PC-3 (cell line): ENCODE results near the gene LRRFIP1. TPM values are rescaled to one million over a fixed set of nuclear protein-coding genes. Genes with fewer than 3 reads are reported as not detected.

Experiments used
- ATAC-seq: fragments of 200-7000 bp; cut with Tn5 transposase; 2 replicates; pipeline ENCODE4 v1.9.1; 2020; ENCODE audit warnings: mild to moderate bottlenecking, moderate library complexity
- BruUV-seq: library from RNA; stranded (reverse); fragments of 400-500 nt; replicated peaks from 2 replicates; lab custom pipeline; 2021; lab: Mats Ljungman, UMichigan
- CTCF ChIA-PET: fragments of 300-600 bp; sonication (Branson Sonifier 250); formaldehyde crosslinking; loops from one replicate; lab custom pipeline; 2022; ENCODE audit warnings: antibody characterized with exemption; lab: Charles Lee
- POLR2A ChIA-PET: fragments of 300-600 bp; sonication (Branson Sonifier 250); formaldehyde crosslinking; loops from one replicate; lab custom pipeline; 2022; ENCODE audit warnings: antibody characterized with exemption; ENCODE audit not compliant: unreplicated experiment; lab: Charles Lee
- DNase-seq: peaks from one replicate; pipeline ENCODE4 v3.0.0-alpha.2; 2015
- H2AFZ ChIP-seq: fragments of 300-600 bp; sonication (generic); 2 replicates; pipeline ENCODE4 v1.6.0; 2016; ENCODE audit warnings: antibody characterized with exemption, low read length
- H3F3A ChIP-seq: fragments of 300-600 bp; sonication (generic); one replicate; pipeline ENCODE4 v1.6.0; 2017; ENCODE audit warnings: antibody characterized with exemption, low read length, control low read depth, mild to moderate bottlenecking; ENCODE audit not compliant: unreplicated experiment
- H3K27ac ChIP-seq: fragments of 300-600 bp; sonication (generic); 2 replicates; pipeline ENCODE4 v1.5.1; 2016; ENCODE audit warnings: mild to moderate bottlenecking, low read length
- H3K27me3 ChIP-seq: fragments of 300-600 bp; sonication (generic); 2 replicates; pipeline ENCODE4 v1.6.1; 2016; ENCODE audit warnings: low read length, mixed read lengths
- H3K36me3 ChIP-seq: fragments of 300-600 bp; sonication (generic); 2 replicates; pipeline ENCODE4 v1.6.1; 2016; ENCODE audit warnings: low read depth, mixed run types, low read length, mixed read lengths
- H3K4me1 ChIP-seq: fragments of 300-600 bp; sonication (generic); 2 replicates; pipeline ENCODE4 v1.5.1; 2016; ENCODE audit warnings: low read length; ENCODE audit not compliant: insufficient read depth
- H3K4me2 ChIP-seq: fragments of 300-600 bp; sonication (generic); 2 replicates; pipeline ENCODE4 v1.6.0; 2016; ENCODE audit warnings: low read length
- H3K4me3 ChIP-seq: fragments of 300-600 bp; sonication (generic); 2 replicates; pipeline ENCODE4 v1.5.1; 2016; ENCODE audit warnings: mild to moderate bottlenecking, low read length, mixed read lengths
- H3K79me2 ChIP-seq: fragments of 300-600 bp; sonication (generic); 2 replicates; pipeline ENCODE4 v1.6.1; 2017; ENCODE audit warnings: low read length, mixed read lengths
- H3K9ac ChIP-seq: fragments of 300-600 bp; sonication (generic); 2 replicates; pipeline ENCODE4 v1.6.0; 2016; ENCODE audit warnings: mild to moderate bottlenecking, low read length
- H3K9me2 ChIP-seq: fragments of 300-600 bp; sonication (generic); replicated peaks from 2 replicates; pipeline ENCODE4 v1.6.1; 2016; ENCODE audit warnings: mixed run types, low read length, mixed read lengths
- H3K9me3 ChIP-seq: fragments of 300-600 bp; sonication (generic); 2 replicates; pipeline ENCODE4 v1.6.1; 2016; ENCODE audit warnings: low read length, mixed read lengths
- H4K20me1 ChIP-seq: fragments of 300-600 bp; sonication (generic); 2 replicates; pipeline ENCODE4 v1.6.1; 2016; ENCODE audit warnings: low read length, mixed read lengths
- EZH2 ChIP-seq: fragments of 300-600 bp; sonication (generic); IDR thresholded peaks from one replicate; pipeline ENCODE4 v1.6.1; 2017; ENCODE audit warnings: antibody characterized with exemption, mild to moderate bottlenecking, low read length; ENCODE audit not compliant: unreplicated experiment
- EZH2phosphoT487 ChIP-seq: fragments of 300-600 bp; sonication (generic); IDR thresholded peaks from 2 replicates; pipeline ENCODE4 v1.6.1; 2018; ENCODE audit warnings: mild to moderate bottlenecking, antibody characterized with exemption, low read length, borderline replicate concordance
- intact Hi-C: fragments of 100-400 bp; cut with micrococcal nuclease; formaldehyde crosslinking; loops from 2 replicates; pipeline ENCODE4 v1.9.0; 2023
- total RNA-seq: library from RNA; depleted of rRNA; stranded (reverse); fragments of >200 nt; gene quantifications from 2 replicates; pipeline ENCODE4 v1.2.3, GENCODE V29; 2014
- TF ChIP-seq, protein P1 (sequence below): fragments of 300-600 bp; sonication (generic); conservative IDR thresholded peaks from 2 replicates; pipeline ENCODE4 v1.5.1; 2017; ENCODE audit warnings: antibody characterized with exemption, low read depth, mild to moderate bottlenecking, low read length

The LRRFIP1 gene
- total RNA-seq, 1 experiment from 2014 or later = 87.8 TPM

DNA sequence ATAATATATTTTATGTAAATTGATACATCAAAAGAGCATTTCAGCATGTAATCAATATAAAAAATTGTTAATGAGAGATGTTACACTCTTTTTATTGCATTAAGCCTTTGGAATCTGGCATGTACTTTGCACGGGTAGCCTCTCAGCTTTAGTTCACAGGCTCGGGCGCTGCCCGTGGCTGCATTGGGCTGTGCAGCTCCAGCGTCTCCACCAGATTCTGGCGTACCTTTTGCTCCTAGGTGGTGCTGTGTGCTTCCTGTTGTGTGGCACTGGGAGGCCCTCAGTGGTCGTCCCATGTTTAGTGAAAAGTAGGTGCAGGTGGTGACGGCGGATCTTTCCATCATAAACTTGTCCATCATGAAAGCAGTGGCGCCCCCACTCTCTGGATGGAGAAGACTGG lies 24.4 kb downstream of the LRRFIP1 start:
- Histone ChIP-seq H3F3A (no peaks in the 10 kb centered on the region), H3K4me1 (peaks cover 9% of the 10 kb centered on the region), H3K27ac (no peak overlapping the region), H3K9me3 (0 out of 2 replicates have a peak, but pooled peaks cover 5% of the 10 kb centered on the region), H3K79me2 (no peaks in the 10 kb centered on the region), H3K9ac (no peak overlapping the region), H3K4me3 (no peak overlapping the region), H3K9me2 (no peaks in the 10 kb centered on the region), H4K20me1 (no peaks in the 10 kb centered on the region), H3K36me3 (peaks cover 9% of the 10 kb centered on the region; the same call in 1 of the 2 replicates), H3K27me3 (no peaks in the 10 kb centered on the region), H2AFZ (no peak overlapping the region), H3K4me2 (no peak overlapping the region)
- CTCF ChIA-PET = no interaction called here
- intact Hi-C loops = no loop called here
- DNase-seq (no peak), ATAC-seq (no peak)
- TF ChIP-seq, protein P1, sequence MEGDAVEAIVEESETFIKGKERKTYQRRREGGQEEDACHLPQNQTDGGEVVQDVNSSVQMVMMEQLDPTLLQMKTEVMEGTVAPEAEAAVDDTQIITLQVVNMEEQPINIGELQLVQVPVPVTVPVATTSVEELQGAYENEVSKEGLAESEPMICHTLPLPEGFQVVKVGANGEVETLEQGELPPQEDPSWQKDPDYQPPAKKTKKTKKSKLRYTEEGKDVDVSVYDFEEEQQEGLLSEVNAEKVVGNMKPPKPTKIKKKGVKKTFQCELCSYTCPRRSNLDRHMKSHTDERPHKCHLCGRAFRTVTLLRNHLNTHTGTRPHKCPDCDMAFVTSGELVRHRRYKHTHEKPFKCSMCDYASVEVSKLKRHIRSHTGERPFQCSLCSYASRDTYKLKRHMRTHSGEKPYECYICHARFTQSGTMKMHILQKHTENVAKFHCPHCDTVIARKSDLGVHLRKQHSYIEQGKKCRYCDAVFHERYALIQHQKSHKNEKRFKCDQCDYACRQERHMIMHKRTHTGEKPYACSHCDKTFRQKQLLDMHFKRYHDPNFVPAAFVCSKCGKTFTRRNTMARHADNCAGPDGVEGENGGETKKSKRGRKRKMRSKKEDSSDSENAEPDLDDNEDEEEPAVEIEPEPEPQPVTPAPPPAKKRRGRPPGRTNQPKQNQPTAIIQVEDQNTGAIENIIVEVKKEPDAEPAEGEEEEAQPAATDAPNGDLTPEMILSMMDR = no peak; the same call in 1 of the 2 replicates
- TF ChIP-seq EZH2 (no peak), EZH2phosphoT487 (no peak)
- BruUV-seq = no TSS peak
- POLR2A ChIA-PET = no interaction called here

DNA sequence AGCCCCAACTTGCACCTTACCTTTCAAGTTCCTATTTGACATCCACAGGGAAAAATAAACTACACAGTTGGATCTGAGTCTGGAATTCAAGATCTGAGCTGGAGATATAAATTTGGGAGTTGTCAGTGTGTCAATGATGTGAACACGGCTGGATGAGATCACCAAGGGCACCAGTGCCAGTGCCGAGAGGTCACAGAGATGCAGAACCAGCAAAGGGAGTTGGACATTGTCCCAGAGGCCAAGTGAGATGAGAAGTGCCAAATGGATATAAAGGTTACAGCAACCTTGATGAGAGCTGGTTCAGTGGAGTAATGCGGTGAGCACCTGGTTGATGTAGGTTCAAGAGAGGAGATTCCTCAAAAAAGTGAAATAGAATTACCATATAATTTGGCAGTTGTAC lies 24.8 kb downstream of the LRRFIP1 start:
- no peak for ATAC-seq
- Histone ChIP-seq H3K27ac (no peak overlapping the region), H3K4me1 (peaks cover 9% of the 10 kb centered on the region), H4K20me1 (no peaks in the 10 kb centered on the region), H3K9me3 (0 out of 2 replicates have a peak, but pooled peaks cover 5% of the 10 kb centered on the region), H2AFZ (no peak overlapping the region), H3K4me3 (no peak overlapping the region), H3K4me2 (no peak overlapping the region), H3K9me2 (no peaks in the 10 kb centered on the region), H3K27me3 (no peaks in the 10 kb centered on the region), H3F3A (no peaks in the 10 kb centered on the region), H3K79me2 (no peaks in the 10 kb centered on the region), H3K9ac (no peak overlapping the region), H3K36me3 (peaks cover 9% of the 10 kb centered on the region; the same call in 1 of the 2 replicates)
- CTCF ChIA-PET = no interaction called here
- intact Hi-C loops = no loop called here
- DNase-seq = no peak
- no TSS peak for BruUV-seq
- TF ChIP-seq EZH2 (no peak), EZH2phosphoT487 (no peak)
- TF ChIP-seq, protein P1 = no peak
- POLR2A ChIA-PET = no interaction called here

DNA sequence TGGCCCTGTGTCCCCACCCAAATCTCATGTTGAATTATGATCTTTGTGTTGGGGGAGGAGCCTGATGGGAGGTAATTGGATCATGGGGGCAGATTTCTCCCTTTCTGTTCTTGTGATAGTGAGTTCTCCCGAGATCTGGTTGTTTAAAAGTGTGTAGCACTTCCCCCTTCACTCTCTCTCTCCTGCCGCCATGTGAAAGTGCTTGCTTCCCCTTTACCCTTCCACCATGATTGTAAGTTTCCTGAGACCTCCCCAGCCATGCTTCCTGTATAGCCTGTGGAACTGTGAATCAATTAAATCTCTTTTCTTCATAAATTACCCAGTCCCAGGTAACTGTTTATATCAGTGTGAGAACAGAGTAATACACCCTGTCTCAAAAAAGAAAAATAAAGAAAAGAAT lies 25.5 kb downstream of the LRRFIP1 start:
- H3K36me3 ChIP-seq = peaks cover 9% of the 10 kb centered on the region; the same call in 1 of the 2 replicates
- H3K4me2 ChIP-seq = no peak overlapping the region
- no peaks in the 10 kb centered on the region for H3K27me3 ChIP-seq
- H2AFZ ChIP-seq = no peak overlapping the region
- H3K9me3 ChIP-seq = 0 out of 2 replicates have a peak, but pooled peaks cover 5% of the 10 kb centered on the region
- H3K4me1 ChIP-seq = peaks cover 9% of the 10 kb centered on the region
- ATAC-seq = no peak
- ChIA-PET POLR2A (no interaction called here), CTCF (no interaction called here)
- no peaks in the 10 kb centered on the region for H3K79me2 ChIP-seq
- no TSS peak for BruUV-seq
- no peak overlapping the region for H3K4me3 ChIP-seq
- intact Hi-C loops = no loop called here
- DNase-seq = no peak
- no peak overlapping the region for H3K27ac ChIP-seq
- H3K9ac ChIP-seq = no peak overlapping the region
- H3F3A ChIP-seq = no peaks in the 10 kb centered on the region
- TF ChIP-seq, protein P1 = no peak
- TF ChIP-seq EZH2phosphoT487 (no peak), EZH2 (no peak)
- H4K20me1 ChIP-seq = no peaks in the 10 kb centered on the region
- no peaks in the 10 kb centered on the region for H3K9me2 ChIP-seq
